ENCODE data around the gene NALCN.
A peak's percentile ranks its signal among the peaks of the same experiment; 100 is the strongest.

NALCN gene

DNA sequence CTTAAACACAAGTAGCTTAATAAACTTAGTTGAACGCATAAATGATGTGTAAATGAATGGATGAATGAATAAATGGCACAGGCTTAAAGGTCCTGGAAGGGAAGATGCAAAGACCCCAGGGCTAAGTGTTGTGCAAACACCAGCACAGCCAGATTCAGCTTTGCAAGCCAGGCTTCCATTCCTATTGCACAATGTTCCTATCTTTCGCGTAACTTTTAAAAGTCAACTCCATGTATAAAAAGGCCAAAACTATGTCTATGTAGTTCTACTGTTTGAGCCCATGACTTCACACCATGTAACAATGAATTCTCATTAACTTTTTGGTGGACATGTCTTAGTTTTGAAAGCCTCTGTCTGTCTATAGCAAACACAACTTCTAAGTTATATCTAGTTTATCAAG, 226.0 kb downstream of the NALCN start:
- no peak for DNase-seq

GRCh38 chr13:101185606-101186005, 230.7 kb downstream of the NALCN start:
- no peak for DNase-seq

DNA sequence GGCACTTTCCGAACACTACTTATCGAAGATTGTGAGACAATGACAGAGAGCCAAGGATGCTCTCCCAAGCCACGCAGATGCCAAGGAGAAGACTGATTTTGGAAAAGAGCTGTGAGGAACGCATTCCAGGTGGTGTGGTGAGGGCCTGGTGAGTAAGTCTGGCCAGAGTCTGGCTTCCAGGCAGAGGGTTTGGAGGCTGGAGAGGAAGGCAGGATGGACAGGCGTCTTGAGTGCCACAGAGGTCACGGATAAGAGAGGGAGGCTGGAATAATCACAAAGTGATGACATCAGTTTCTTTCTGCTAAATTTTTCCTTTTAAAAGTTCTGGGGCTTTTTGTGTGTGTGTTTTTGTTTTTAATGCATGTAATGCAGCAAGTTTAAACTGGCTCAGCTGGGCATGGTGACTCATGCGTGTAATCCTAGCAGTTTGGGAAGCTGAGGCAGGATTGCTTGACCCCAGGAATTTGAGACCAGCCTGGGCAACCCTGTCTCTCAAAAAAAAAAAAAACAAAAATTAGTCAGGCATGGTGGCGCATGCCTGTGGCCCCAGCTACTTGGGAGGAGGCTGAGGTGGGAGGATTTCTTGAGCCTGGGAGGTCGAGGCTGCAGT, 235.1 kb downstream of the NALCN start:
- DNase-seq = no peak

DNA sequence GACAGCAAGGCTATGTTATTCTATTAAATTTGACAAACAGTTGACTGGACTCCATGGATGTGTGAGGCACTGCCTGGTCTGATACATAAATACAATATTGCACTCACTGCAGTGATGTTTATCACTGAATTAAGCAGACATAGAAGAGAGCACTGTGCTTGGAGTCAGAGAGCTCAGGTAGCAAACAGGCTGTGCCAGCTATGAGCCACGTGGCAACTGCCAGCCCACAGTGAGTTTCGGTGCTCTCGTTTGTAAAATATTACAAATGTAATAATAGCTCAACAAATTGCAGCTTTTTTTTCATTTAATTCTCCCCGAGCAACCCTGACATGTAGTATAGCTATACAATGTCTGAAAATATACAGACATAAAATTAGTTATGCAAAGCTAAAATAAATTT, 237.3 kb downstream of the NALCN start:
- DNase-seq = no peak

- DNase-seq = no peak
These were observed 237.9 kb downstream of the NALCN start for GRCh38 chr13:101178406-101178805.

GRCh38 chr13:101170306-101170705, 246.0 kb downstream of the NALCN start:
- DNase-seq = no peak

DNA sequence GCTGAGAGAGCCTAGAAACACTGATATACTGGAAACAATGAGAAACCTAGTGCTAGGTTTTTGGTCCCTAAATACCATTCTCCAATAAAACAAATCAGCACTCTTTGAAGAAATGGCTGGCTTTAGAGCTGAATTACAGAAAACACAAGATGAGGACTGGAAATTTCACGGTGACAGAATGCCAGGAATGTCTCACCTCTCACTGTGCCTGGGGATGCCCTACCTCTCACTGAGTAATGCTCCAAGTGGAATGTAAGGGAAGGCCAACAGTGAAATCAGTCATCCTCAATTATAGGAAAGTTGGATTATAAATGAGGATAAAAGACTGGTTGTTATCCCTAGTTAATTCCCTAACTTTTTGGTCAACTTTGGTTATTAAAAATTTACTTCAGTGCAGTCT, 259.0 kb downstream of the NALCN start:
- DNase-seq = no peak

DNA sequence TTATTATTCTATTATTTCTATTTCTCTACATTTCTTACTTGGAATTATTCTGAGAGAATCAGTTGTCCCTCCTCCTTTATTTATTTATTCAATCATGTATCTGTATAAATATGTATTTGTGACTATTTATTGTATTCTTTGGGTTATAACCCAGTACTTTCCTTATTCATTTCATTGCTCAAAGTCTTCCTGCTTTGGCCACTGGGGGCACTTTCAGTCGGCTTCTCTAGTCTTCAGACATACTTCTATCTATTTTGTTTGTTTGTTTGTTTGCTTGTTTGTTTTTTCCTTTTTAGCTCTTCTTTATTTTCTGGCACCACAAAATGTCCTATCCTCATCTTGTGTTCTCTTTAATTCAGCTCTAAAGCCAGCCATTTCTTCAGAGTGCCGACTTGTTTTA, 260.4 kb downstream of the NALCN start:
- DNase-seq = no peak

GRCh38 chr13:101152184-101152583, 264.1 kb downstream of the NALCN start:
- DNase-seq = no peak

- DNase-seq = no peak
These were observed 265.3 kb downstream of the NALCN start for GRCh38 chr13:101150998-101151397.

DNA sequence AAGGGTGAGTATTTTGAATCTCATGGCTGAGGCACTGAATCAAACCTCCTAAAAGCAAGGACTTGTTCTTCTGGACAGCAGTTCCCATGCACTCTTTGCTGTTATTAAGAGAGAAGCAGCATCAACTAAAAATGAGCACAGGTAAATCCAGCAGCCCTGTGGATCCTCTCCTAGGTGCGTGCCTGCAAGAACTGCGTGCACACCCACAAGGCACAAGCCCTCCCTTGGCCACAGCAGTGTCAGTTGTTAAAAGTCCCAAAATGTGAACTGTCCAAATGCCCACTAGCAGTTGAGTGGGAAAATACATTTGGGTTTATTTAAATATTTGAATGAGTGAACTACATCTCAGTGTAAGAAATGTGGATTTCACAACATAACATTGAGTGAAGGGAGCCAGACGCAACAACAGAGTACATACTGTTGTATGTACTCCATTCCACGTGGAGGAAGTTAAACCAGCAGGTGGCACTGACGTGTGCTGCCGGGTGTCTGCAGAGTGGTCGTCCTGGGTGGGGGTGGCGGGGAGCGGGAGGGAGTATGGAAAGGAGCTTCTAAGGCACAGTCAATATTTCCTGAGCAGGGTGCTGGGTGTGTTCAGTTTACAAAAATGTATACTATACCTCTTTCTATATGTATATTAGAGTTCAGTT, 266.4 kb downstream of the NALCN start:
- DNase-seq = no peak

GRCh38 chr13:101146101-101146898, 270.0 kb downstream of the NALCN start:
- no peak for DNase-seq

DNA sequence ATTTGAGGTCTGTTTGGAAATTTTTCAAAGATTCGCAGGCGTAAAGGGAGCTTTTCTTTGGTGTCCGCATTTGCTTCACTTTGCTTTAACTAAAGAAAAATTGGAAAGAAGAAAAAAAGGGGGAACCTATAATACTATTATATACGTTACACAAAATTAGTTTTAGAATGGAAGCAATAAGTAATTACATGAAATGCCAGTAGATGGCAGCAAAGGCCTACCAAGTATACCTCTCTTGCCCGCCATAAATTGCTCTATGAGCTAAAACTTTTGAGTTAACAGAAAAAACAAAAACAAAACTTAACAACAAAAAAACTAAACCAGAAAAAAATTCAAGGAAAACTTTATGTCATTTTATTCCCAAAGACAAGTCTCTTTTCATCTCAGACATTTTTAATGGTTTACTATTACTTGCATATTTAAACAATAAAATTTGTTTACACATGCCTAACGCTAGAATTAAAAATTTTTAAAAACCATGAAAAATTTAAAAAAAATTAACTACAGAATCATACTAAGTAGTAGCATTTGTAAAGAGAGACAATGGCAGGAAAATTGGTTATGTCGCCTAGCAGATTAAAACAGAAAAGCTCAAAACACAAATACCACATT, 271.4 kb downstream of the NALCN start:
- peak; percentile 81 for DNase-seq

DNA sequence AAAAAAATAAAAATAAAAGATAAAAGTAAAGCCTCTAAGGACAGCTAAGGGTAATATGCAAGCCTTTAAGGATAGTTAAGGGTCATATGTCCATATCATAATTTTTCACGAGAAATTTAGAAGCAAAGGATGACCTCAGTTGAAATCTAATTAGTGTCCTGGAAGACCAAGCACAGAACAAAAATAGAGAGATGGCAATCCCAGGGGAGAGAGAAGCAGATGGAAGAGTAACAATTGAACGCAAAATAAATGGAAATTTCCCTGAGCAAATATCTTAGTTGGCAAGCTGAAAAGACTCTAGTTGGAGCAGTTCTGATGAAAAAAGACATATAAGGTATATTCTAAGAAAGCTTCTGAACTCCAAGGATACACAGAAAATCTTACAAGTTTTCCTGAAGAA, 275.4 kb downstream of the NALCN start:
- DNase-seq = no peak

DNA sequence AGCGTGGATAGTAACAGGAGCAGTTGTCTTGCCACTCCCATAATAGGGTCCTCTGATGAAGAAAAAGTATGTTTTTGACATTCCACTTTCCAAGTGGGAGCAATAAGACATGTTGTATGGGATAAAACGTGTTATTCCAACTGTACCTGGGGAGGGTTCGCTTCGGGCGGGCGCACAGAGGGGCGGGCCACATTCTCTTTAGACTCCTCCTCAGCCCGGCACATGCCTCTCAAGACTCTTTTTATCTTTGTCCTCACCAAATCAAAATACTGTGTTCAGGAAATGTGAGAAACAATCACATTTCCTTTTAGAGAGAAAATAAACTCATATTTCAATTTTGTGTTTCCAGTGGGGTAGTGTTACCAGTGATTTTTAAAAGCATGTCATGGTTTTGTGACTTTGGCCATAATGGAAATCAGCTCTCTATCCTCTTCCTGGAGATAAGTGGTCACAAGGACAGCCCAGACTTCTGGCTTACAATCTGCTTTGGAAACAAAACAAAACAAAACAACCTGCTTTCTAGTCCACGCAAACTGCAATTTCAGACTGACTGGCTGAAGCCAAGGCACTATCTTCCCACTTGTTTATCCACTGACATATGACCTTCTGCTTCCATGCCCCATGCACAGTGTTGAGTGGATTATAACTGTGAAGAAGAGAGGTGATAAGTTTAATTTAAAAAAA, 276.1 kb downstream of the NALCN start:
- DNase-seq = no peak

DNA sequence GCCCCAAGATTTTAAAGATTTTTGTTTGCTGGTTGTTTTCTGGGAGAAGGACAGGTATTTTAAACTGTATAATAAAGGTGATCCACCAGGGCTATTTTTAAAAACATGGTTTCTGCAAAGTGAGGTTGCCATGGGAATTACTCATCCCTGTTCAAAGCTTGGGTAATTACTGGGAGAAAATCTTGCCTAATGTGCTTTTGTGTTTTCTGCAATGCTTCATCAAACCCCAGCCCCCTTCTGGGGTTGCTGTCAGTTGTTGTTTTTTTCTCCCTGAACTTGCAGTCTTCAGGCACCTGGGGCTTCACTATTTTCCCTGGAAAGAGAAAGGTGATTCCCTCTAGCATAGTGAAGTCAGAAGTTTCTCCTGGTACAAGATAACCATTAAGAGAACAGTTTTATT, 277.2 kb downstream of the NALCN start:
- no peak for DNase-seq

DNA sequence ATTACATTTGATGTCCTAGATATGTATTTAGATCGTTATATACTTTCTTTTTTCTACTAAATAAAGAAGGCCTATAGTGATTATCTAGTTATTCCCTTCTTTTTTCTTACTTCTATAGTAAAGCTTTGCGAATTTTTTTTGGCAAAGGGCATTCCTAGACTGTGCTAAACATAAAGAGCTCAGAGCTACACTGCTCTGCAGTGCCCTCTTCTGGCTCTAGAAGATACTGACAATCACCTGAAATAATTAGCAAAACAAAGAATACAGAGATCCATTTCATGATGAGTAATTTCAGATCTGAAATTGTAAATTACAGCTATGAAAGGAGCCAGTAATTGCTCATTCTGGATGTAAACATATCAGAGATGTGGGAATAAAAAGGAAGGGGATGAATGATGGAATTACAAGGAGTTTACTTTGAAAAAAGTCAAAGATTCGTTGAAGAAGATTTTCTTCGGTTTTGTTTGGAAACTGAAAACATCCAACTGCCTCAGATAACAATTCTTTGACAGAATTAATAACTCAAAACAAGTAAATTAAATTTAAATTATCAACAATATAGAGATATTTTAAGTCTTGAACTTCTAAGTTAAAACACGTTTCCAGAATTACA, 288.5 kb downstream of the NALCN start:
- DNase-seq = peak; percentile 67

DNA sequence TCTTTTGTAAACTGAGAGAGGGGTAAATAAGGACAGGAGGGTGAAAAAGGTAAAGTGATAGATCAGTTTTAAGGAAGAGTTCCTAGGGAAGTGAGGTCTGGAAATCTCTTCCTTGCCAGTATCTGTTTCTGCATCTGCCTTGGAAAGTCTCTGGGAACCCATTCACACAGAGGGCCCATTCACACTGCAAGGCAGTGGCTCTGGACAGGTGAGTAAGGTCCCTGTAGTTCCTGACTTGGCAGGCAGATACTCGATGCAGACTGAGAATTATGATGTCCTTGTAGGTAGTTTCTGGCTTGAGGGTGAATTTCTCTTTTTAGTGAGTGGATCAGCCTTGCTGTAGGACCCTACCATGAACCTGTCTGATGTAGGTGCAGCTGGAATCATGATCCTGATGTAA, 293.3 kb downstream of the NALCN start:
- DNase-seq = no peak

GRCh38 chr13:101121608-101122007, 294.7 kb downstream of the NALCN start:
- no peak for DNase-seq

DNA sequence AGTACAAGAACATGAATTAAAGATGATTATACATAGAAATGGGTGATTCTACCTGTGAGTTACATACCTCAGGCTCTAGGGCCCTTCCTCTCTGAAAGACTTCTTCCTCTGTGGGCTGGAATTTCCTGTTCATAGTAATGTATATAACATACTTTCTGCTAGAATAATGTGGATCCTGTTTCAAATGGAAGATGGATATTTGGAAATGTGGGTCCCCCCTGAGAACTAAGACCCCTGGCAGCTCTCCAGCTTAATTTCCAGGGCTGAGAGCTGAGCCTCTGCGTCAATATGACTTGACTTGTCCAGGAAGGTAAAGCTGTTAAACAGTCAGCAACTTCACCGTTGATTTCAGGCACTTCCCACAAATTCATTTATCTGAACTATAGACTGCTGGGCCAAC, 296.3 kb downstream of the NALCN start:
- DNase-seq = no peak

DNA sequence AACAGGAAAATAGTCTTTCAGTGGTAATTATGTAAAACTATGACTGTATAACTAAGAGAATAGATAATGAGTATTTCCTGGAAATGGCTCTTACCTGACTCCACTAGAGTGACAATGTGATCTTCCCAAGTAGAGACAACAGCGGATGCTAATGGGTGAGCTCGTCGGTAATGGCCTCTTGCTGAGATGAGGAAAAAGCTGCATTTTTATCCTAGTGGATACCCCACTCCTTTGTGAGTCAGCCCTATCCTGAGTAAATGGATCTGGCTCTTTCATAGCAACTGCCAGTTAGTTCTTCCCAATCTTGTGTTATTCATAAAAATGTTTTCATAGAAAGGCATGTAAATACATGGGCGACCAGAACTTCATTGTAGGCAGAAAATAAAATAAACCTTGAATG, 299.5 kb downstream of the NALCN start:
- no peak for DNase-seq

DNA sequence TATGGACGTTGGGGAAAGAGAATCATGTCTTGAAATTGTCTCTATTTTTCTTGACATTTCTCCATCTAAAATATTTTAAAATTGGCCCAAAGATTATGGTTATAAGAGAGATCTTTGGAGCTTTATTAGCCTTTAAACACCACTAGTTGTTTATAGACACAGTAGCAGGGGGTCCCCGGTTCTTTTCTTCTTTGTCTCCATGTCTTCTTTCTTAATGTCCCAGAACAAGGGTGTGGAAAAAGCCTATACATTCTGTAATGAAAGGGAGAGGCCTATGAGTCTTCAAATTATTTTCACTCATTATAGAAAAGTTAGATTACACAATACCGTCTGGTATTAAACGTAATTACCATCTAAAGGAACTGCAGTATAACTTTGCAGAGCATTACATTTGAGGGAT, 300.0 kb downstream of the NALCN start:
- no peak for DNase-seq

DNA sequence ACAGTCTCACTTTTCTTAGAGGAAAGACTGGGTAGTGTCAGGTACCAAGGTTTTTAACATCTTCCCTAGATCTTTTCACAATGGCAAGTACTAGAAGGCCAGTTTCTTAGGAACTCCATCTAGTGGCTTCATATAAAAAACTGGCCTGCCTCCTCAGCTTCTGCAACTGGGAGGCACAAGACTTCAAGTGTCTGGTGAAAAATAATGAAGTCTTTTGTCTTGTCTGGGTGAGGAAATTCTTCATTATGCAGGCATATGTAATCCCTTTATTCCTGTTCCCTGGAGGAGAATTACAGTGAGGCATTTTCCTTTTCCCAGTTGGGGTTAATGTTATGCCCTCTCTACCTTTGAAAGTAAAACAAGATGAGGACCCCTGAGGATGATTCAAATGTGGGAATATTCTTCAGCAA, 300.5 kb downstream of the NALCN start:
- DNase-seq = no peak

Data from hematopoietic multipotent progenitor cell treated with erythropoietin and hydrocortisone succinate and interleukin-3 and kit ligand, for 6 days (in vitro differentiated cells).